Measurements from ENCODE around the gene GLT8D1. TPM values are rescaled to one million over a fixed set of nuclear protein-coding genes. Genes with fewer than 3 reads are reported as not detected.

The GLT8D1 gene
- total RNA-seq, 5 donors from 2014 or later (not counting 1 experiment from before 2014, with no cell fraction given) = 21.0 to 47.0 (median 39.1) TPM

GRCh38 chr3:52723935-52724334 lies 18.3 kb upstream of the GLT8D1 start:
- ATAC-seq (replicated peaks in 1 of 4) (no peak), DNase-seq (no peak)
- ChIA-PET CTCF (no interaction called here), POLR2A (no interaction called here)
- Histone ChIP-seq H3K9me3 (no peaks in the 10 kb centered on the region), H3K27ac (ENCODE audit: low read length) (no peak overlapping the region), H3K36me3 (ENCODE audit: control insufficient read depth in 2 of 2, extremely low read depth in 1 of 2, insufficient read depth in 1 of 2, low read length in 1 of 2) (peaks cover 0 to 2% of the 10 kb centered on the region in 2 donors), H3K27me3 (replicated peaks in 1 of 2; ENCODE audit: control insufficient read depth in 2 of 2, extremely low read depth in 1 of 2, insufficient read depth in 2 of 2, low read length in 1 of 2) (no peaks in the 10 kb centered on the region), H3K4me3 (ENCODE audit: control insufficient read depth in 1 of 2, extremely low read depth in 1 of 2, low read length in 1 of 2) (no peak overlapping the region), H3K4me1 (ENCODE audit: control insufficient read depth in 1 of 2, extremely low read depth in 1 of 2, insufficient read depth in 2 of 2, low read length in 2 of 2) (peaks cover 12 to 19% of the 10 kb centered on the region in 2 experiments)
- H3K27ac Mint-ChIP-seq = no peak overlapping the region
- peaks cover 17% of the 10 kb centered on the region for H3K36me3 Mint-ChIP-seq
- peaks cover 28 to 29% (median 29%) of the 10 kb centered on the region in 3 donors for H3K4me1 Mint-ChIP-seq
- H3K4me3 Mint-ChIP-seq = no peak overlapping the region
- H3K9me3 Mint-ChIP-seq = peaks cover 0 to 5% (median 4%) of the 10 kb centered on the region in 3 donors
- no peaks in the 10 kb centered on the region for H3K27me3 Mint-ChIP-seq
- no CpG with 5 or more reads among the region's 5 CpGs for WGBS (ENCODE audit: insufficient coverage)

DNA sequence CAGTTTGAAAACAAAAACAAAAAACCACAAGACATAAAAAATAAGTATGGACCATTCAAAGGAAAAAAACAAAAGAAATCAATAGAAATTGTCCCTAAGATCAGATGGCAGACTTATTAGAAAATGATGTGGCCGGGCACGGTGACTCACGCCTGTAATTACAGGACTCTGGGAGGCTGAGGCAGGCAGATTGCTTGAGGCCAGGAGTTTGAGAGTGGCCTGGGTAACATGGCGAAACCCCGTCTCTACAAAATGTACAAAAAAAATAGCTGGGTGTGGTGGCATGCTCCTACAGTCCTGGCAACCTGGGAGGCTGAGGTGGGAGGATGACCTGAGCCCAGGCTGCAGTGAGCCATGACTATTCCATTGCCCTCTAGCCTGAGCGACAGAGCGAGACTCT lies 16.9 kb upstream of the GLT8D1 start:
- WGBS (ENCODE audit: insufficient coverage) = 100% methylated on average over 4 of the region's 7 CpGs
- Histone ChIP-seq H3K4me1 (ENCODE audit: control insufficient read depth in 1 of 2, extremely low read depth in 1 of 2, insufficient read depth in 2 of 2, low read length in 2 of 2) (peaks cover 12 to 19% of the 10 kb centered on the region in 2 experiments), H3K27ac (ENCODE audit: low read length) (no peak overlapping the region), H3K4me3 (ENCODE audit: control insufficient read depth in 1 of 2, extremely low read depth in 1 of 2, low read length in 1 of 2) (no peak overlapping the region), H3K36me3 (ENCODE audit: control insufficient read depth in 2 of 2, extremely low read depth in 1 of 2, insufficient read depth in 1 of 2, low read length in 1 of 2) (peaks cover 0 to 3% of the 10 kb centered on the region in 2 donors), H3K9me3 (no peaks in the 10 kb centered on the region), H3K27me3 (replicated peaks in 1 of 2; ENCODE audit: control insufficient read depth in 2 of 2, extremely low read depth in 1 of 2, insufficient read depth in 2 of 2, low read length in 1 of 2) (no peaks in the 10 kb centered on the region)
- CTCF ChIA-PET = no interaction called here
- peaks cover 7% of the 10 kb centered on the region for H3K36me3 Mint-ChIP-seq
- no peaks in the 10 kb centered on the region for H3K27me3 Mint-ChIP-seq
- peaks cover 0 to 3% (median 0%) of the 10 kb centered on the region in 3 donors for H3K9me3 Mint-ChIP-seq
- peaks cover 29% of the 10 kb centered on the region in 3 donors for H3K4me1 Mint-ChIP-seq
- DNase-seq (no peak), ATAC-seq (replicated peaks in 1 of 4) (no peak)
- POLR2A ChIA-PET = no interaction called here
- H3K4me3 Mint-ChIP-seq = no peak overlapping the region
- peak overlapping the region; percentile 78 to 94 for H3K27ac Mint-ChIP-seq

DNA sequence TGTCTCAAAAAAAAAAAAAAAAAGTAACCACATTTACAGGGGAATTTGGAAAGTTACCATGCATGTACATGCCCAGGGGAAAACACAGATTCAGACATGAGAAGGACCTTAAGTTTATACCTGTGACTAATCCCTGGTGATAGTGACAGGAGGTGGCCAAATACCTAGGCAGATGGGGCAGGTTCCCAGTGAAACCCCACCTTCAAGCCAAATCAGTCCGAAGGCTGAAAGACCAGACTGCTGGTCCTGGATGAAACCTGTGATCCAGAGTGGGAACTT lies 16.1 kb upstream of the GLT8D1 start:
- peaks cover 0 to 3% (median 0%) of the 10 kb centered on the region in 3 donors for H3K9me3 Mint-ChIP-seq
- H3K9me3 ChIP-seq = no peaks in the 10 kb centered on the region
- H3K36me3 ChIP-seq (ENCODE audit: control insufficient read depth in 2 of 2, extremely low read depth in 1 of 2, insufficient read depth in 1 of 2, low read length in 1 of 2) = peaks cover 0 to 3% of the 10 kb centered on the region in 2 donors
- H3K27me3 ChIP-seq (replicated peaks in 1 of 2; ENCODE audit: control insufficient read depth in 2 of 2, extremely low read depth in 1 of 2, insufficient read depth in 2 of 2, low read length in 1 of 2) = no peaks in the 10 kb centered on the region
- peaks cover 12 to 19% of the 10 kb centered on the region in 2 experiments for H3K4me1 ChIP-seq (ENCODE audit: control insufficient read depth in 1 of 2, extremely low read depth in 1 of 2, insufficient read depth in 2 of 2, low read length in 2 of 2)
- peak overlapping the region; percentile 78 to 94 for H3K27ac Mint-ChIP-seq
- CTCF ChIA-PET = no interaction called here
- ATAC-seq (replicated peaks in 1 of 4) (no peak), DNase-seq (no peak)
- 82% methylated on average over 1 of the region's 1 CpG for WGBS (ENCODE audit: insufficient coverage)
- peak overlapping the region; percentile 53 for H3K27ac ChIP-seq (ENCODE audit: low read length)
- POLR2A ChIA-PET = no interaction called here
- H3K27me3 Mint-ChIP-seq = no peaks in the 10 kb centered on the region
- H3K36me3 Mint-ChIP-seq = peaks cover 6% of the 10 kb centered on the region
- H3K4me1 Mint-ChIP-seq = peaks cover 29 to 30% (median 29%) of the 10 kb centered on the region in 3 donors
- H3K4me3 ChIP-seq (ENCODE audit: control insufficient read depth in 1 of 2, extremely low read depth in 1 of 2, low read length in 1 of 2) = no peak overlapping the region
- H3K4me3 Mint-ChIP-seq = peak overlapping the region in 1 of 3 donors; percentile 37

- Histone ChIP-seq H3K27ac (ENCODE audit: low read length) (peak overlapping the region; percentile 53), H3K36me3 (ENCODE audit: control insufficient read depth in 2 of 2, extremely low read depth in 1 of 2, insufficient read depth in 1 of 2, low read length in 1 of 2) (peaks cover 0 to 3% of the 10 kb centered on the region in 2 donors), H3K27me3 (replicated peaks in 1 of 2; ENCODE audit: control insufficient read depth in 2 of 2, extremely low read depth in 1 of 2, insufficient read depth in 2 of 2, low read length in 1 of 2) (no peaks in the 10 kb centered on the region), H3K4me1 (ENCODE audit: control insufficient read depth in 1 of 2, extremely low read depth in 1 of 2, insufficient read depth in 2 of 2, low read length in 2 of 2) (peaks cover 12 to 19% of the 10 kb centered on the region in 2 experiments), H3K9me3 (no peaks in the 10 kb centered on the region), H3K4me3 (ENCODE audit: control insufficient read depth in 1 of 2, extremely low read depth in 1 of 2, low read length in 1 of 2) (no peak overlapping the region)
- 67% methylated on average over 1 of the region's 6 CpGs for WGBS (ENCODE audit: insufficient coverage)
- ChIA-PET POLR2A (no interaction called here), CTCF (no interaction called here)
- Mint-ChIP-seq H3K27ac (peak overlapping the region; percentile 78 to 94), H3K27me3 (no peaks in the 10 kb centered on the region), H3K4me3 (peak overlapping the region; percentile 19 to 41 (median 37)), H3K36me3 (peaks cover 10% of the 10 kb centered on the region), H3K4me1 (peaks cover 29 to 35% (median 30%) of the 10 kb centered on the region in 3 donors), H3K9me3 (peaks cover 0 to 3% (median 0%) of the 10 kb centered on the region in 3 donors)
- ATAC-seq (replicated peaks in 1 of 4) (peak; percentile 81 to 95 (median 88)), DNase-seq (peak in 22 of 35 experiments; percentile 4 to 62 (median 22))
Observed at GRCh38 chr3:52721002-52721729, 15.6 kb upstream of the GLT8D1 start.

DNA sequence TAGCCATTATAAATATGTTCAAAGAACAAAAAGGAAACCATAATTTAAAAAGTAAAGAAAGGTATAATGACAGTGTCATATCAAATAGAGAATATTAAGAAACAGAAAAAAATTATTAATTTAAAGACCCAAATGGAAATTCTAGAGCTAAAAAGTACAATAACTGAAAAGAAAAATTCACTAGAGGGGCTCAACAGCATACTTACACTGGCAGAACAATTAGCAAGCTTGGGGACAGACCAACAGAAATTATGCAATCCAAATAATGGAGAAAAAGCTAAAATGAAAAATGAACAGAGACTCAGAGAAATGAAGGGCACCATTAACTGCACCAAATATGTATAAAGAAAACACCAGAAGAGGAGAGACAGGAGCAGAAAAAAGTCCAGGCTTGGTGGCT lies 14.0 kb upstream of the GLT8D1 start:
- H3K27ac ChIP-seq (ENCODE audit: low read length) = peak overlapping the region; percentile 21
- Mint-ChIP-seq H3K4me1 (peaks cover 29 to 35% (median 30%) of the 10 kb centered on the region in 3 donors), H3K27me3 (no peaks in the 10 kb centered on the region), H3K27ac (peak overlapping the region; percentile 49 to 78), H3K9me3 (peaks cover 0 to 3% (median 0%) of the 10 kb centered on the region in 3 donors), H3K4me3 (peak overlapping the region in 1 of 3 donors; percentile 37), H3K36me3 (peaks cover 13% of the 10 kb centered on the region)
- no peaks in the 10 kb centered on the region for H3K9me3 ChIP-seq
- no peak for DNase-seq
- H3K36me3 ChIP-seq (ENCODE audit: control insufficient read depth in 2 of 2, extremely low read depth in 1 of 2, insufficient read depth in 1 of 2, low read length in 1 of 2) = peaks cover 0 to 3% of the 10 kb centered on the region in 2 donors
- POLR2A ChIA-PET = interaction anchor here in 1 of 2 donors (0.7 kb wide), 1 partner anchor 355 kb away, joined by 4 read pairs; no protein-coding TSS in a partner anchor
- no peak for ATAC-seq (replicated peaks in 1 of 4)
- CTCF ChIA-PET = no interaction called here
- peaks cover 12 to 19% of the 10 kb centered on the region in 2 experiments for H3K4me1 ChIP-seq (ENCODE audit: control insufficient read depth in 1 of 2, extremely low read depth in 1 of 2, insufficient read depth in 2 of 2, low read length in 2 of 2)
- H3K27me3 ChIP-seq (replicated peaks in 1 of 2; ENCODE audit: control insufficient read depth in 2 of 2, extremely low read depth in 1 of 2, insufficient read depth in 2 of 2, low read length in 1 of 2) = no peaks in the 10 kb centered on the region
- no peak overlapping the region for H3K4me3 ChIP-seq (ENCODE audit: control insufficient read depth in 1 of 2, extremely low read depth in 1 of 2, low read length in 1 of 2)

DNA sequence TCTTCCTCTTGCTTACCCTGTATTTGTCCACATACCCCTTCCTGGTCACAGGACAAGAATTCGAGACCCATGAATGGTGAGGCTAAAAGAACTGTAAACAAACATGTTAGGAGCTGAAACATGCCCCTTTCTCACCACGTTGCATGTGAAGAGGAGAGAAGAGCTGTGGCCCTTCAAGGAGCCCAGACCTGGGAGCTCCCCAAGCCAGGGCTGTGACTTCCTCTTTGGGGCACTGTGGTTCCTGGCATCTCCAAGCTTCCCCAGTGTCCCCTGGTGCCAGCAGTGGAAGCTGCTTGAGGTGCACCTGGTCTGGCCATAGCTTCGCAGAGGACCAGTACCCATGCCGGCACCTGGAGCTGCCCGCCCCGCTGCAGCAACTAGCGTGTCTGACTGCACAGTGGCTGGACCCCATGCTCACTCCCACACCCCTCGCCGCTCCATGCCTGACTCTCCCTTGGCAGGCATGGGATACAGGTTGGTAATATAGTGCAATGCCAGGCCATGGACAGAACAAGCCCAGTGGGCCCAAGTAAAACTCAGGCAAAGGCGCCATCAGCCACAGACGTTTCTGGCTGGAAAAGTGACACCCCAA lies 10.2 kb upstream of the GLT8D1 start:
- Mint-ChIP-seq H3K4me1 (peaks cover 10 to 20% (median 15%) of the 10 kb centered on the region in 3 donors), H3K27ac (no peak overlapping the region), H3K4me3 (no peak overlapping the region), H3K27me3 (no peaks in the 10 kb centered on the region), H3K9me3 (peaks cover 0 to 3% (median 0%) of the 10 kb centered on the region in 3 donors), H3K36me3 (peaks cover 22% of the 10 kb centered on the region)
- Histone ChIP-seq H3K36me3 (ENCODE audit: control insufficient read depth in 2 of 2, extremely low read depth in 1 of 2, insufficient read depth in 1 of 2, low read length in 1 of 2) (peaks cover 0 to 8% of the 10 kb centered on the region in 2 donors), H3K9me3 (no peaks in the 10 kb centered on the region), H3K4me3 (ENCODE audit: control insufficient read depth in 1 of 2, extremely low read depth in 1 of 2, low read length in 1 of 2) (no peak overlapping the region), H3K27ac (ENCODE audit: low read length) (no peak overlapping the region), H3K4me1 (ENCODE audit: control insufficient read depth in 1 of 2, extremely low read depth in 1 of 2, insufficient read depth in 2 of 2, low read length in 2 of 2) (peaks cover 5 to 7% of the 10 kb centered on the region in 2 experiments), H3K27me3 (replicated peaks in 1 of 2; ENCODE audit: control insufficient read depth in 2 of 2, extremely low read depth in 1 of 2, insufficient read depth in 2 of 2, low read length in 1 of 2) (no peaks in the 10 kb centered on the region)
- 100% methylated on average over 5 of the region's 11 CpGs for WGBS (ENCODE audit: insufficient coverage)
- DNase-seq (no peak), ATAC-seq (replicated peaks in 1 of 4) (no peak)
- ChIA-PET CTCF (no interaction called here), POLR2A (no interaction called here)
